ENCODE data around the gene DYNC2I2.
A peak's percentile ranks its signal among the peaks of the same experiment; 100 is the strongest.

DYNC2I2 gene

GRCh38 chr9:128637656-128638055 lies 19.0 kb downstream of the DYNC2I2 start:
- H3K27ac ChIP-seq = peak overlapping the region; percentile 99
- ChIA-PET CTCF (interaction anchor here (1.3 kb wide), 1 partner anchor 47 kb away, joined by 9 read pairs; no protein-coding TSS in a partner anchor), POLR2A (ENCODE audit: low non-redundant PET) (no interaction called here)
- no peak for TF ChIP-seq CTCF (conservative IDR thresholded peaks at IDR 0.05; ENCODE audit: low read depth)
- DNase-seq (ENCODE audit: low spot score) = no peak

GRCh38 chr9:128636556-128637530 lies 19.8 kb downstream of the DYNC2I2 start:
- TF ChIP-seq CTCF (conservative IDR thresholded peaks at IDR 0.05; ENCODE audit: low read depth) = no peak
- DNase-seq (ENCODE audit: low spot score) = no peak
- CTCF ChIA-PET = interaction anchor here (0.6 to 2.6 kb wide), 12 partner anchors 9 to 295 kb away, joined by 3 to 12 read pairs (median 5); partner anchors contain the start of genes ENDOG, PKN3 and SPTAN1
- peak overlapping the region; percentile 99 for H3K27ac ChIP-seq
- POLR2A ChIA-PET (ENCODE audit: low non-redundant PET) = interaction anchor here (0.6 to 2.1 kb wide), 3 partner anchors 48 to 265 kb away, joined by 3 to 9 read pairs (median 3); partner anchors contain the start of gene URM1

GRCh38 chr9:128636024-128636390 lies 20.6 kb downstream of the DYNC2I2 start:
- peak; percentile 90 for DNase-seq (ENCODE audit: low spot score)
- H3K27ac ChIP-seq = peak overlapping the region; percentile 99
- ChIA-PET CTCF (interaction anchor here (0.6 to 3.2 kb wide), 22 partner anchors 10 to 295 kb away, joined by 3 to 20 read pairs (median 5); partner anchors contain the start of genes ENDOG, PKN3 and SPTAN1), POLR2A (ENCODE audit: low non-redundant PET) (interaction anchor here (0.6 to 2.1 kb wide), 6 partner anchors 38 to 264 kb away, joined by 3 to 10 read pairs (median 6); partner anchors contain the start of gene URM1)
- TF ChIP-seq CTCF (conservative IDR thresholded peaks at IDR 0.05; ENCODE audit: low read depth) = peak; percentile 80

GRCh38 chr9:128635266-128636023 lies 21.2 kb downstream of the DYNC2I2 start:
- TF ChIP-seq CTCF (conservative IDR thresholded peaks at IDR 0.05; ENCODE audit: low read depth) = peak; percentile 98
- peak; percentile 99 for DNase-seq (ENCODE audit: low spot score)
- CTCF ChIA-PET = interaction anchor here (0.5 to 3.2 kb wide), 23 partner anchors 10 to 369 kb away, joined by 3 to 20 read pairs (median 5); partner anchors contain the start of genes CERCAM, ENDOG, PKN3 and SPTAN1
- peak overlapping the region; percentile 99 for H3K27ac ChIP-seq
- POLR2A ChIA-PET (ENCODE audit: low non-redundant PET) = interaction anchor here (0.6 to 2.1 kb wide), 5 partner anchors 38 to 264 kb away, joined by 3 to 10 read pairs (median 8); partner anchors contain the start of gene URM1

- peak overlapping the region; percentile 99 for H3K27ac ChIP-seq
- no peak for TF ChIP-seq CTCF (conservative IDR thresholded peaks at IDR 0.05; ENCODE audit: low read depth)
- CTCF ChIA-PET = interaction anchor here (0.5 to 3.2 kb wide), 13 partner anchors 9 to 363 kb away, joined by 3 to 20 read pairs (median 4); partner anchors contain the start of genes CERCAM, ENDOG and ZDHHC12
- DNase-seq (ENCODE audit: low spot score) = no peak
- POLR2A ChIA-PET (ENCODE audit: low non-redundant PET) = no interaction called here
These were observed 21.9 kb downstream of the DYNC2I2 start for GRCh38 chr9:128634651-128635262.

Data from RWPE1 (cell line).